H9 (cell line): ENCODE data around the gene CAV2. TPM values are rescaled to one million over a fixed set of nuclear protein-coding genes. Genes with fewer than 3 reads are reported as not detected.

Source experiments
- DNase-seq: peaks from one replicate; pipeline ENCODE4 v3.0.0-alpha.2; 2017
- H2AFZ ChIP-seq: one replicate; pipeline ENCODE4 v1.6.1; 2013; ENCODE audit warnings: mild to moderate bottlenecking, low read length, control low read depth, moderate library complexity
- H2AK5ac ChIP-seq: 2 replicates; pipeline ENCODE4 v1.6.1; 2013; ENCODE audit warnings: low read length, control low read depth, mixed read lengths; ENCODE audit not compliant: insufficient read length
- H2BK120ac ChIP-seq: one replicate; pipeline ENCODE4 v1.6.1; 2013; ENCODE audit warnings: low read depth, mild to moderate bottlenecking, low read length, control low read depth, inconsistent platforms; ENCODE audit not compliant: poor library complexity, severe bottlenecking
- H2BK12ac ChIP-seq: 2 replicates; pipeline ENCODE4 v1.6.1; 2013; ENCODE audit warnings: low read length, control low read depth, mixed read lengths, low read depth; ENCODE audit not compliant: insufficient read length
- H2BK15ac ChIP-seq: 2 replicates; pipeline ENCODE4 v1.6.1; 2013; ENCODE audit warnings: low read depth, low read length, control low read depth
- H2BK20ac ChIP-seq: one replicate; pipeline ENCODE4 v1.6.1; 2013; ENCODE audit warnings: low read depth, mild to moderate bottlenecking, low read length, control low read depth, inconsistent platforms; ENCODE audit not compliant: poor library complexity, severe bottlenecking
- H2BK5ac ChIP-seq: 2 replicates; pipeline ENCODE4 v1.6.1; 2013; ENCODE audit warnings: low read length, control low read depth, mixed read lengths; ENCODE audit not compliant: insufficient read length
- H3K14ac ChIP-seq: 2 replicates; pipeline ENCODE4 v1.6.1; 2013; ENCODE audit warnings: low read length, control low read depth; ENCODE audit not compliant: insufficient read depth
- H3K18ac ChIP-seq: 2 replicates; pipeline ENCODE4 v1.6.1; 2013; ENCODE audit warnings: low read depth, mild to moderate bottlenecking, mixed read lengths, low read length, control low read depth; ENCODE audit not compliant: insufficient read length
- H3K23ac ChIP-seq: 2 replicates; pipeline ENCODE4 v1.6.1; 2013; ENCODE audit warnings: low read length, control low read depth, mixed read lengths, low read depth; ENCODE audit not compliant: insufficient read length
- H3K23me2 ChIP-seq: 2 replicates; pipeline ENCODE4 v1.6.1; 2013; ENCODE audit warnings: low read depth, mild to moderate bottlenecking, mixed read lengths, low read length, control low read depth; ENCODE audit not compliant: insufficient read length, poor library complexity, severe bottlenecking
- H3K27ac ChIP-seq: 2 replicates; pipeline ENCODE4 v1.5.1; 2013; ENCODE audit warnings: low read length, control low read depth, mixed read lengths, low read depth; ENCODE audit not compliant: insufficient read length
- H3K27me3 ChIP-seq: 2 replicates; pipeline ENCODE4 v1.6.1; 2013; ENCODE audit warnings: low read length, control low read depth, inconsistent platforms; ENCODE audit not compliant: insufficient read depth
- H3K4ac ChIP-seq: 2 replicates; pipeline ENCODE4 v1.6.1; 2013; ENCODE audit warnings: low read depth, mild to moderate bottlenecking, control low read depth, inconsistent platforms, low read length, moderate library complexity
- H3K4me1 ChIP-seq: 2 replicates; pipeline ENCODE4 v1.6.1; 2013; ENCODE audit warnings: low read length, control low read depth, inconsistent platforms; ENCODE audit not compliant: insufficient read depth
- H3K4me2 ChIP-seq: 2 replicates; pipeline ENCODE4 v1.6.1; 2013; ENCODE audit warnings: low read length, control low read depth, mixed read lengths; ENCODE audit not compliant: insufficient read length, insufficient read depth
- H3K56ac ChIP-seq: 2 replicates; pipeline ENCODE4 v1.6.1; 2013; ENCODE audit warnings: low read depth, mild to moderate bottlenecking, mixed read lengths, low read length, control low read depth; ENCODE audit not compliant: insufficient read length
- H3K79me1 ChIP-seq: 2 replicates; pipeline ENCODE4 v1.6.1; 2013; ENCODE audit warnings: low read depth, mild to moderate bottlenecking, moderate library complexity, low read length, control low read depth, inconsistent platforms; ENCODE audit not compliant: insufficient read depth, poor library complexity, severe bottlenecking
- H3K79me2 ChIP-seq: 2 replicates; pipeline ENCODE4 v1.6.1; 2013; ENCODE audit warnings: low read length, control low read depth, inconsistent platforms; ENCODE audit not compliant: insufficient read depth
- H3K9ac ChIP-seq: 2 replicates; pipeline ENCODE4 v1.6.1; 2013; ENCODE audit warnings: low read length, control low read depth, mixed read lengths; ENCODE audit not compliant: insufficient read length; ENCODE audit errors: extremely low read depth
- H3K9me3 ChIP-seq: one replicate; pipeline ENCODE4 v1.6.1; 2013; ENCODE audit warnings: low read depth, low read length, inconsistent platforms; ENCODE audit not compliant: control insufficient read depth
- H3T11ph ChIP-seq: one replicate; pipeline ENCODE4 v1.6.1; 2013; ENCODE audit warnings: mild to moderate bottlenecking, low read length, control low read depth, inconsistent platforms
- H4K20me1 ChIP-seq: one replicate; pipeline ENCODE4 v1.6.1; 2013; ENCODE audit not compliant: control insufficient read depth, insufficient read length, insufficient read depth
- H4K5ac ChIP-seq: 2 replicates; pipeline ENCODE4 v1.6.1; 2013; ENCODE audit warnings: low read depth, mild to moderate bottlenecking, mixed read lengths, low read length, control low read depth; ENCODE audit not compliant: insufficient read length
- H4K8ac ChIP-seq: replicated peaks from 2 replicates; pipeline ENCODE4 v1.6.1; 2013; ENCODE audit warnings: low read length, control low read depth, mixed read lengths, low read depth; ENCODE audit not compliant: insufficient read length
- H4K91ac ChIP-seq: 2 replicates; pipeline ENCODE4 v1.6.1; 2013; ENCODE audit warnings: low read depth, mild to moderate bottlenecking, moderate library complexity, mixed read lengths, low read length, control low read depth; ENCODE audit not compliant: insufficient read length
- H3K27ac Mint-ChIP-seq, 3 experiments: 2 replicates in 2 of 3; 3 replicates in 1 of 3; pipeline ENCODE4 v1.8.0; 2020 to 2021; ENCODE audit warnings: mixed read lengths in 3 of 3, mild to moderate bottlenecking in 1 of 3, moderate library complexity in 1 of 3
- H3K27me3 Mint-ChIP-seq: 2 replicates; pipeline ENCODE4 v1.8.0; 2021; ENCODE audit warnings: low read depth, mild to moderate bottlenecking, moderate library complexity, mixed read lengths
- H3K36me3 Mint-ChIP-seq, 3 experiments: 2 replicates in 2 of 3; 3 replicates in 1 of 3; pipeline ENCODE4 v1.8.0; 2020 to 2021; ENCODE audit warnings: low read depth in 3 of 3, mixed read lengths in 3 of 3; ENCODE audit not compliant: insufficient read depth in 1 of 3
- H3K4me1 Mint-ChIP-seq, 2 experiments: 2 replicates each; pipeline ENCODE4 v1.8.0; 2020; ENCODE audit warnings: mixed read lengths in 2 of 2
- H3K4me3 Mint-ChIP-seq, 2 experiments: 2 replicates in 1 of 2; 3 replicates in 1 of 2; pipeline ENCODE4 v1.8.0; 2020 to 2021; ENCODE audit warnings: mild to moderate bottlenecking in 2 of 2, mixed read lengths in 2 of 2, moderate library complexity in 1 of 2
- H3K9me3 Mint-ChIP-seq, 2 experiments: 2 replicates in 1 of 2; 3 replicates in 1 of 2; pipeline ENCODE4 v1.8.0; 2020; ENCODE audit warnings: mild to moderate bottlenecking in 2 of 2, mixed read lengths in 2 of 2, moderate library complexity in 1 of 2
- total RNA-seq: library from RNA; stranded (reverse); gene quantifications from 2 replicates; pipeline ENCODE4 v1.2.1, GENCODE V29; 2021
- TF ChIP-seq, protein P1 (sequence below): fragments of 200-600 bp; sonication (generic); conservative IDR thresholded peaks from 3 replicates; pipeline ENCODE4 v1.8.0; 2021; ENCODE audit warnings: antibody characterized with exemption, mild to moderate bottlenecking

The CAV2 gene
- total RNA-seq, 1 experiment from 2014 or later, result 3.7 TPM

DNA sequence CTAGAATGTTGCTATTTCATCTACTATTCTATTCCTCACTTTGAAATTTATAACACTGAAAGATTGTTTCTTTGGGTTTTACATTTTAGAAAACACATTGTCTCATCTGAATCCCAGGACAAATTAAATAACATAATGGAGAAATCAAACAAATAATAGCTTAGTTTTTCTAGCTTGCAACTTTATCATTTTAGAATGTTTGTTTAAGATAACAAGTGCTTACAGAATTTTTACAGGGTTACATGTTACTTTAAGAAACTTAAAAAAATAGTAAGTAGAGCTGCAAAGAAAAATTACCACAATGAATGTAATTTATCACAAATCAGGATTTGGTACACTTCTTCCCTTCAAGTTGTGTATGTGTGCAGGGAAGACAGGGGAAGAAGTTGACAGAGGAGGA is 11.3 kb downstream of the CAV2 start:
- H2BK5ac ChIP-seq, result no peak overlapping the region
- no peak overlapping the region for H3K18ac ChIP-seq
- H2BK120ac ChIP-seq, result no peak overlapping the region
- H4K8ac ChIP-seq, result no peak overlapping the region
- no peaks in the 10 kb centered on the region for H4K20me1 ChIP-seq
- no peak overlapping the region for H2AFZ ChIP-seq
- H4K5ac ChIP-seq, result no peak overlapping the region
- no peak overlapping the region for H2AK5ac ChIP-seq
- H3K56ac ChIP-seq, result no peak overlapping the region
- no peak overlapping the region for H2BK20ac ChIP-seq
- no peak overlapping the region for H3K4ac ChIP-seq
- no peaks in the 10 kb centered on the region for H3K79me1 ChIP-seq
- no peaks in the 10 kb centered on the region for H3K27me3 ChIP-seq
- Mint-ChIP-seq H3K4me1 (peaks cover 12 to 18% of the 10 kb centered on the region in 2 experiments), H3K36me3 (no peaks in the 10 kb centered on the region), H3K27ac (no peak overlapping the region), H3K27me3 (no peaks in the 10 kb centered on the region; the same call in 1 of the 2 replicates), H3K4me3 (no peak overlapping the region), H3K9me3 (no peaks in the 10 kb centered on the region)
- H3K9ac ChIP-seq, result no peak overlapping the region
- H3K9me3 ChIP-seq, result no peaks in the 10 kb centered on the region
- no peak overlapping the region for H3T11ph ChIP-seq
- peaks cover 3% of the 10 kb centered on the region; the same call in 1 of the 2 replicates for H3K4me1 ChIP-seq
- DNase-seq, result no peak
- H3K14ac ChIP-seq, result no peak overlapping the region
- no peak overlapping the region for H4K91ac ChIP-seq
- no peak overlapping the region for H3K27ac ChIP-seq
- no peak overlapping the region for H2BK15ac ChIP-seq
- H3K79me2 ChIP-seq, result no peaks in the 10 kb centered on the region
- no peak overlapping the region for H3K4me2 ChIP-seq
- no peak overlapping the region for H2BK12ac ChIP-seq
- no peak overlapping the region for H3K23ac ChIP-seq
- TF ChIP-seq, protein P1, sequence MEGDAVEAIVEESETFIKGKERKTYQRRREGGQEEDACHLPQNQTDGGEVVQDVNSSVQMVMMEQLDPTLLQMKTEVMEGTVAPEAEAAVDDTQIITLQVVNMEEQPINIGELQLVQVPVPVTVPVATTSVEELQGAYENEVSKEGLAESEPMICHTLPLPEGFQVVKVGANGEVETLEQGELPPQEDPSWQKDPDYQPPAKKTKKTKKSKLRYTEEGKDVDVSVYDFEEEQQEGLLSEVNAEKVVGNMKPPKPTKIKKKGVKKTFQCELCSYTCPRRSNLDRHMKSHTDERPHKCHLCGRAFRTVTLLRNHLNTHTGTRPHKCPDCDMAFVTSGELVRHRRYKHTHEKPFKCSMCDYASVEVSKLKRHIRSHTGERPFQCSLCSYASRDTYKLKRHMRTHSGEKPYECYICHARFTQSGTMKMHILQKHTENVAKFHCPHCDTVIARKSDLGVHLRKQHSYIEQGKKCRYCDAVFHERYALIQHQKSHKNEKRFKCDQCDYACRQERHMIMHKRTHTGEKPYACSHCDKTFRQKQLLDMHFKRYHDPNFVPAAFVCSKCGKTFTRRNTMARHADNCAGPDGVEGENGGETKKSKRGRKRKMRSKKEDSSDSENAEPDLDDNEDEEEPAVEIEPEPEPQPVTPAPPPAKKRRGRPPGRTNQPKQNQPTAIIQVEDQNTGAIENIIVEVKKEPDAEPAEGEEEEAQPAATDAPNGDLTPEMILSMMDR, result no peak
- no peaks in the 10 kb centered on the region for H3K23me2 ChIP-seq
